Upper lobe of left lung (tissue), 6 donors: ENCODE results near the gene NIPA2. TPM values are rescaled to one million over a fixed set of nuclear protein-coding genes. Genes with fewer than 3 reads are reported as not detected.

Experiments used
- ATAC-seq, 2 donors: fragments of 200-7000 bp; cut with Tn5 transposase; one replicate each; pipeline ENCODE4 v1.9.1; 2022; ENCODE audit warnings: mild to moderate bottlenecking in 2 of 2, moderate library complexity in 2 of 2; ENCODE audit not compliant: low FRiP score in 2 of 2
- DNase-seq, 2 donors: peaks; one replicate each; pipeline ENCODE4 v3.0.0-alpha.2; 2019 to 2020
- H3K27ac ChIP-seq, 4 donors: fragments of 200-600 bp; sonication (generic); one replicate each; pipeline ENCODE4 v1.5.1; 2016 to 2019
- H3K27me3 ChIP-seq, 4 donors: fragments of 200-600 bp; sonication (generic); one replicate each; pipeline ENCODE4 v1.5.1; 2017 to 2019
- H3K36me3 ChIP-seq, 4 donors: fragments of 200-600 bp; sonication (generic); one replicate each; pipeline ENCODE4 v1.5.1; 2016 to 2019
- H3K4me1 ChIP-seq, 4 donors: fragments of 200-600 bp; sonication (generic); one replicate each; pipeline ENCODE4 v1.5.1; 2018 to 2019
- H3K4me3 ChIP-seq, 4 donors: fragments of 200-600 bp; sonication (generic); one replicate each; pipeline ENCODE4 v1.5.1; 2017 to 2019; ENCODE audit warnings: mild to moderate bottlenecking in 2 of 4, moderate library complexity in 1 of 4
- H3K9me3 ChIP-seq, 4 donors: fragments of 200-600 bp; sonication (generic); one replicate each; pipeline ENCODE4 v1.5.1; 2018 to 2019
- EP300 ChIP-seq, 4 donors: sonication (generic); formaldehyde crosslinking; IDR thresholded peaks; one replicate each; pipeline ENCODE4 v1.5.1; 2017; ENCODE audit warnings: antibody characterized with exemption in 4 of 4, control low read depth in 2 of 4
- POLR2A ChIP-seq, 4 donors: fragments of 450-650 bp; IDR thresholded peaks; one replicate each; pipeline ENCODE4 v1.5.1; 2016 to 2017; ENCODE audit warnings: antibody characterized with exemption in 4 of 4, mild to moderate bottlenecking in 2 of 4
- POLR2AphosphoS5 ChIP-seq, 2 donors: sonication (generic); formaldehyde crosslinking; IDR thresholded peaks; one replicate each; pipeline ENCODE4 v1.5.1; 2017; ENCODE audit warnings: antibody characterized with exemption in 2 of 2
- WGBS, 2 donors: methylation state at CpG; one replicate each; pipeline ENCODE4 v1.1.5; 2017 to 2018; 5-methylcytosine and 5-hydroxymethylcytosine counted together
- total RNA-seq, 6 donors: library from RNA; depleted of rRNA in 4 of 6; stranded (reverse); fragments of >200 nt in 4 of 6; gene quantifications; one replicate each; pipeline versions ENCODE4 v1.1.0 to v1.2.1, GENCODE V29; 2016 to 2021
- TF ChIP-seq, protein P1 (sequence below), 6 experiments: fragments of 450-650 bp in 4 of 6; fragments of 200-600 bp in 2 of 6; sonication (generic) in 2 of 6; IDR thresholded peaks; one replicate each; pipeline ENCODE4 v1.5.1; 2016 to 2019; ENCODE audit warnings: antibody characterized with exemption in 6 of 6
- donor health status: DM: no; HTN: no; CAD: no; lungs with moderate emphysema.
- donor health status: DM: no; HTN: yes; CAD: no; lungs with severe emphysema.

The NIPA2 gene
- total RNA-seq, 6 donors from 2014 or later: 23.0 to 55.9 (median 47.5) TPM

DNA sequence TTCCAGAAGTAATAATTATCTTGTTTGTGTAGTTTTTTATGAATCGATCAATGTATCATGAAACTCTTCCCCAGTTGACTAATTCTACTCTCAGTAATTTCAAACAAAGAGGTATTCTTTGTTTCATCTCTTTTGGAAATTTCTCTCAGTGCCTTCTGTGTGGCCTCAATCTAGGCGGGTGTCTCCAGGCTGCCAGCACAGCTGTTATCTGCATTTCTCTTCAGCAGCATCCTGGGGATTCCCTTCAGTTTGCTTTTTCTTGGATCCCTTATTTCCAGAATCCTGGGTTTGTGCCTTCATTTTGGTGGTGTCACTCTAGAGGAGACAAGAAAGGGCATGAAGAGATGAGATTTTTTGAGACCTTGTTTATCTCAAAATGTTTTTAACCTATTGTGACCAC is 22.7 kb downstream of the NIPA2 start:
- no peak overlapping the region for H3K4me3 ChIP-seq
- H3K4me1 ChIP-seq: no peaks in the 10 kb centered on the region
- DNase-seq: no peak
- TF ChIP-seq POLR2AphosphoS5 (IDR thresholded peaks at IDR 0.05) (no peak), POLR2A (IDR thresholded peaks at IDR 0.05) (no peak), EP300 (IDR thresholded peaks at IDR 0.05) (no peak)
- TF ChIP-seq, protein P1, sequence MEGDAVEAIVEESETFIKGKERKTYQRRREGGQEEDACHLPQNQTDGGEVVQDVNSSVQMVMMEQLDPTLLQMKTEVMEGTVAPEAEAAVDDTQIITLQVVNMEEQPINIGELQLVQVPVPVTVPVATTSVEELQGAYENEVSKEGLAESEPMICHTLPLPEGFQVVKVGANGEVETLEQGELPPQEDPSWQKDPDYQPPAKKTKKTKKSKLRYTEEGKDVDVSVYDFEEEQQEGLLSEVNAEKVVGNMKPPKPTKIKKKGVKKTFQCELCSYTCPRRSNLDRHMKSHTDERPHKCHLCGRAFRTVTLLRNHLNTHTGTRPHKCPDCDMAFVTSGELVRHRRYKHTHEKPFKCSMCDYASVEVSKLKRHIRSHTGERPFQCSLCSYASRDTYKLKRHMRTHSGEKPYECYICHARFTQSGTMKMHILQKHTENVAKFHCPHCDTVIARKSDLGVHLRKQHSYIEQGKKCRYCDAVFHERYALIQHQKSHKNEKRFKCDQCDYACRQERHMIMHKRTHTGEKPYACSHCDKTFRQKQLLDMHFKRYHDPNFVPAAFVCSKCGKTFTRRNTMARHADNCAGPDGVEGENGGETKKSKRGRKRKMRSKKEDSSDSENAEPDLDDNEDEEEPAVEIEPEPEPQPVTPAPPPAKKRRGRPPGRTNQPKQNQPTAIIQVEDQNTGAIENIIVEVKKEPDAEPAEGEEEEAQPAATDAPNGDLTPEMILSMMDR (IDR thresholded peaks at IDR 0.05): no peak
- H3K9me3 ChIP-seq: no peaks in the 10 kb centered on the region
- H3K27me3 ChIP-seq: no peaks in the 10 kb centered on the region
- peaks cover 16 to 82% (median 32%) of the 10 kb centered on the region in 4 donors for H3K36me3 ChIP-seq
- WGBS, 2 donors: 90 to 92% methylated on average over 2 of the region's 2 CpGs
- H3K27ac ChIP-seq: no peak overlapping the region
- ATAC-seq: no peak

DNA sequence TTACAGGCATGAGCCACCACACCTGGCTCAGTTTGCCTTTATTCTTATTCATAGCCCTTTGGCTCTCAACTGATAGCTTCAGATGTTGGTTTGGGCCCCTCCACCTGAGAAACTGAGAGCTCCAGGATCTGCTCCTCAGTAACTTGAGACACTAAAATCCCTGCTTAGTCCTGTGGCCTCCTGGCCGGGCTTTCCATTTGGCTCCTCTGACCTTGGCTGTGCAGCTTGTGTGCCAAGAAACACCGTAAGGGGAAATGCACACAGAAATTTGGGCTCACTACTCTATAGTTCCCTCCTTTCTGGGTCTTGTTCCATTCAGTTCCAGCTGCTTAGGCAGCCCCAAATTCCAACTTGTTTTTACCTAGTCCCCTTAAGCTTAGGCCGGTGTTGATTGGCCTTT is 24.9 kb downstream of the NIPA2 start:
- Histone ChIP-seq H3K9me3 (no peaks in the 10 kb centered on the region), H3K36me3 (peaks cover 15 to 93% (median 44%) of the 10 kb centered on the region in 4 donors), H3K27me3 (no peaks in the 10 kb centered on the region), H3K4me1 (no peaks in the 10 kb centered on the region), H3K27ac (no peak overlapping the region), H3K4me3 (no peak overlapping the region)
- WGBS, 2 donors: 90 to 93% methylated on average over 2 to 3 of the region's 3 CpGs
- DNase-seq: no peak
- no peak for ATAC-seq
- TF ChIP-seq EP300 (IDR thresholded peaks at IDR 0.05): no peak
- TF ChIP-seq, protein P1 (IDR thresholded peaks at IDR 0.05): no peak
- TF ChIP-seq POLR2A (IDR thresholded peaks at IDR 0.05): no peak
- TF ChIP-seq POLR2AphosphoS5 (IDR thresholded peaks at IDR 0.05): no peak

DNA sequence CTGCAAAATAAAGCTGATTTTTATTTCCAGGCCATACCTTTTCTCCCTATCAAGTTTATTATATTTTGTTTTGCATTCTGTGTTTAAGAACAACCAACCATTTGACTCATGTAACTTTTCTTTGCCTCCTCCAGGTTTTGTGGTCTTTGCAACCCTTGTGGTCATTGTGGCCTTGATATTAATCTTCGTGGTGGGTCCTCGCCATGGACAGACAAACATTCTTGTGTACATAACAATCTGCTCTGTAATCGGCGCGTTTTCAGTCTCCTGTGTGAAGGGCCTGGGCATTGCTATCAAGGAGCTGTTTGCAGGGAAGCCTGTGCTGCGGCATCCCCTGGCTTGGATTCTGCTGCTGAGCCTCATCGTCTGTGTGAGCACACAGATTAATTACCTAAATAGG is 27.6 kb downstream of the NIPA2 start:
- no peak for DNase-seq
- no peak for TF ChIP-seq POLR2A (IDR thresholded peaks at IDR 0.05)
- TF ChIP-seq, protein P1 (IDR thresholded peaks at IDR 0.05): no peak
- no peak for ATAC-seq
- H3K36me3 ChIP-seq: peaks cover 10 to 92% (median 59%) of the 10 kb centered on the region in 4 donors
- 81 to 94% methylated on average over 7 of the region's 7 CpGs for WGBS, 2 donors
- H3K9me3 ChIP-seq: no peaks in the 10 kb centered on the region
- no peaks in the 10 kb centered on the region for H3K4me1 ChIP-seq
- no peak overlapping the region for H3K4me3 ChIP-seq
- no peaks in the 10 kb centered on the region for H3K27me3 ChIP-seq
- H3K27ac ChIP-seq: no peak overlapping the region

DNA sequence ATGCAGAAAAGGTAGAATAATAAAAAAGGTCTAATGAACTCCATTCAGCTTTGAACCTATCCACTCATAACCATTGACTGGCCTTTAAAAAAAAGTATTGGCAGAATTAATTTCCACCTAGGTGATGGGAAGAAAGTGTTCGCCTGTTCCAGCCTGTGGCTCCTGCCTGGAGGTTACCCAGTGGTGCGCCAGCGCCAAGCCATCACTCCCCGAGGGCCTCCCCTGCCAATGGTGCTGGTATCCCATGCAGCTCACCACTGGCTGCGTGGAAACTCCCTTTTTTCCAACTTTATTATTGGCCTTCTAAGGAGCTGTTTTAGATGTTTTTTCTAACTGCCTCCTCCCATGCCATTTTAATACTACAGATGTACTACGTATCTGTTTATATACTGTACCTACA is 29.4 kb downstream of the NIPA2 start:
- H3K27ac ChIP-seq: no peak overlapping the region
- DNase-seq: no peak
- no peaks in the 10 kb centered on the region for H3K4me1 ChIP-seq
- no peaks in the 10 kb centered on the region for H3K27me3 ChIP-seq
- no peak overlapping the region for H3K4me3 ChIP-seq
- TF ChIP-seq, protein P1 (IDR thresholded peaks at IDR 0.05): no peak
- TF ChIP-seq EP300 (IDR thresholded peaks at IDR 0.05) (no peak), POLR2AphosphoS5 (IDR thresholded peaks at IDR 0.05) (no peak), POLR2A (IDR thresholded peaks at IDR 0.05) (no peak)
- 90 to 98% methylated on average over 6 of the region's 6 CpGs for WGBS, 2 donors
- H3K36me3 ChIP-seq: peaks cover 10 to 96% (median 68%) of the 10 kb centered on the region in 4 donors
- no peak for ATAC-seq
- H3K9me3 ChIP-seq: no peaks in the 10 kb centered on the region

DNA sequence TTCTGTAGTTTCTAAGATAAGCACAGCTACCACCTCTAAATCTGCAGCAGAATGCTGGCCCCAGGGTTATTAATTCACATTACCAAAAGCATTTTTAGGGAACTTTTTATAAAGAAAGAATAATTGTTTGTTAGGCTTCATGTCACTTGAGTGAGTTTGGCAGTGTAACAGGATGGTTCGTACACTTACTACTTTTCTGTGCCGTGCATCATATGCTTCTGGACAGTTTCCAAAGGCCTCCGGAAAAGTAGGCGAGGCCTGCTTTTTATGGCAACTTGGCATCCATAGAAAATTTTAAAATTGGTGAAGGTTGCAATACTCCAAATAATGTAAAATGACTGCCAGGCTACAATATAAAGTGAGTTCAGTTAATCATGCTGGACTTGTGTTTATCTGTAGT is 30.0 kb downstream of the NIPA2 start:
- Histone ChIP-seq H3K27me3 (no peaks in the 10 kb centered on the region), H3K36me3 (peaks cover 10 to 96% (median 71%) of the 10 kb centered on the region in 4 donors), H3K9me3 (no peaks in the 10 kb centered on the region), H3K4me3 (no peak overlapping the region), H3K4me1 (no peaks in the 10 kb centered on the region), H3K27ac (no peak overlapping the region)
- ATAC-seq (no peak), DNase-seq (no peak)
- 83 to 93% methylated on average over 4 of the region's 4 CpGs for WGBS, 2 donors
- no peak for TF ChIP-seq POLR2A (IDR thresholded peaks at IDR 0.05)
- no peak for TF ChIP-seq POLR2AphosphoS5 (IDR thresholded peaks at IDR 0.05)
- TF ChIP-seq, protein P1 (IDR thresholded peaks at IDR 0.05): no peak
- no peak for TF ChIP-seq EP300 (IDR thresholded peaks at IDR 0.05)
